ENCODE results near the gene BRINP2.
A peak's percentile ranks its signal among the peaks of the same experiment; 100 is the strongest.

GRCh38 chr1:177219554-177220458 lies 49.0 kb downstream of the BRINP2 start:
- TF ChIP-seq CTCF (IDR thresholded peaks at IDR 0.05): no peak
- peak in 1 of 3 donors; percentile 28 for TF ChIP-seq POLR2AphosphoS5 (IDR thresholded peaks at IDR 0.05)

Data from stomach (tissue), 4 donors.